Upper lobe of left lung (tissue), 4 donors: ENCODE measurements around the gene EFCAB5.

Source experiments
- CTCF ChIP-seq, 6 experiments: fragments of 450-650 bp in 4 of 6; fragments of 200-600 bp in 2 of 6; sonication (generic) in 2 of 6; IDR thresholded peaks; one replicate each; pipeline ENCODE4 v1.5.1; 2016 to 2019; ENCODE audit warnings: antibody characterized with exemption in 6 of 6
- EP300 ChIP-seq, 4 donors: sonication (generic); formaldehyde crosslinking; IDR thresholded peaks; one replicate each; pipeline ENCODE4 v1.5.1; 2017; ENCODE audit warnings: antibody characterized with exemption in 4 of 4, control low read depth in 2 of 4
- POLR2A ChIP-seq, 4 donors: fragments of 450-650 bp; IDR thresholded peaks; one replicate each; pipeline ENCODE4 v1.5.1; 2016 to 2017; ENCODE audit warnings: antibody characterized with exemption in 4 of 4, mild to moderate bottlenecking in 2 of 4
- POLR2AphosphoS5 ChIP-seq, 2 donors: sonication (generic); formaldehyde crosslinking; IDR thresholded peaks; one replicate each; pipeline ENCODE4 v1.5.1; 2017; ENCODE audit warnings: antibody characterized with exemption in 2 of 2

- TF ChIP-seq POLR2A (IDR thresholded peaks at IDR 0.05) (no peak), CTCF (IDR thresholded peaks at IDR 0.05) (no peak), EP300 (IDR thresholded peaks at IDR 0.05) (no peak), POLR2AphosphoS5 (IDR thresholded peaks at IDR 0.05) (no peak)
Observed at GRCh38 chr17:30103921-30104320, 162.5 kb downstream of the EFCAB5 start.
